Left hindlimb (tissue), 1 donor: ENCODE results near the gene KIF3A.

Source experiments
- DNase-seq: peaks from one replicate; pipeline ENCODE4 v3.0.0-alpha.2; 2018

Gene KIF3A

GRCh38 chr5:132753135-132753987 lies 16.0 kb upstream of the KIF3A start:
- DNase-seq, result no peak

GRCh38 chr5:132752581-132753125 lies 15.3 kb upstream of the KIF3A start:
- no peak for DNase-seq

GRCh38 chr5:132751971-132752580 lies 14.7 kb upstream of the KIF3A start:
- DNase-seq, result no peak

GRCh38 chr5:132751444-132751843 lies 14.1 kb upstream of the KIF3A start:
- DNase-seq, result no peak

GRCh38 chr5:132750471-132751230 lies 13.3 kb upstream of the KIF3A start:
- DNase-seq, result no peak

GRCh38 chr5:132749506-132749905 lies 12.2 kb upstream of the KIF3A start:
- DNase-seq, result no peak

GRCh38 chr5:132748522-132749000 lies 11.2 kb upstream of the KIF3A start:
- no peak for DNase-seq

- no peak for DNase-seq
Observed at GRCh38 chr5:132747616-132748440, 10.5 kb upstream of the KIF3A start.

- DNase-seq, result no peak
Observed at GRCh38 chr5:132746954-132747615, 9.7 kb upstream of the KIF3A start, which contains the start of gene CCNI2. TSS of gene CCNI2 (plus strand) at chr5:132747426. CDS start at chr5:132747496, 70 bp downstream.

GRCh38 chr5:132746592-132746953 lies 9.2 kb upstream of the KIF3A start:
- no peak for DNase-seq

GRCh38 chr5:132744659-132745058 lies 7.3 kb upstream of the KIF3A start:
- no peak for DNase-seq

GRCh38 chr5:132742626-132743025 lies 5.3 kb upstream of the KIF3A start:
- no peak for DNase-seq

- DNase-seq, result no peak
Observed at GRCh38 chr5:132742158-132742557, 4.8 kb upstream of the KIF3A start.

- no peak for DNase-seq
Observed at GRCh38 chr5:132739232-132739631, 1.9 kb upstream of the KIF3A start.

GRCh38 chr5:132737982-132738681 lies 786 bp upstream of the KIF3A start:
- no peak for DNase-seq

GRCh38 chr5:132734687-132735086 lies 2.7 kb downstream of the KIF3A start:
- DNase-seq, result no peak

- no peak for DNase-seq
Observed at GRCh38 chr5:132733499-132734148, 3.7 kb downstream of the KIF3A start.

- no peak for DNase-seq
Observed at GRCh38 chr5:132729896-132730295, 7.5 kb downstream of the KIF3A start.

GRCh38 chr5:132725745-132726144 lies 11.6 kb downstream of the KIF3A start:
- no peak for DNase-seq

GRCh38 chr5:132718544-132719312 lies 18.6 kb downstream of the KIF3A start:
- DNase-seq, result no peak
